ENCODE measurements around the gene GHR. TPM values are rescaled to one million over a fixed set of nuclear protein-coding genes. Genes with fewer than 3 reads are reported as not detected.

The GHR gene
- total RNA-seq, 1 experiment from 2014 or later = 0.57 TPM

- no peak for DNase-seq (ENCODE audit: low read depth)
These were observed 177.2 kb downstream of the GHR start for GRCh38 chr5:42600441-42600840.

GRCh38 chr5:42604171-42604711 is 181.0 kb downstream of the GHR start:
- no peak for DNase-seq (ENCODE audit: low read depth)

- no peak for DNase-seq (ENCODE audit: low read depth)
These were observed 182.3 kb downstream of the GHR start for GRCh38 chr5:42605490-42605889.

GRCh38 chr5:42606464-42606869 is 183.2 kb downstream of the GHR start:
- no peak for DNase-seq (ENCODE audit: low read depth)

GRCh38 chr5:42611437-42611836 is 188.2 kb downstream of the GHR start:
- no peak for DNase-seq (ENCODE audit: low read depth)

GRCh38 chr5:42612750-42613366 is 189.6 kb downstream of the GHR start:
- DNase-seq (ENCODE audit: low read depth) = peak; percentile 41

GRCh38 chr5:42614509-42614908 is 191.3 kb downstream of the GHR start:
- DNase-seq (ENCODE audit: low read depth) = peak; percentile 40

- peak; percentile 27 for DNase-seq (ENCODE audit: low read depth)
These were observed 197.5 kb downstream of the GHR start for GRCh38 chr5:42620579-42621216.

- DNase-seq (ENCODE audit: low read depth) = no peak
These were observed 198.0 kb downstream of the GHR start for GRCh38 chr5:42621242-42621641.

- DNase-seq (ENCODE audit: low read depth) = peak; percentile 16
These were observed 198.4 kb downstream of the GHR start for GRCh38 chr5:42621662-42622061.

GRCh38 chr5:42624912-42625311 is 201.7 kb downstream of the GHR start:
- no peak for DNase-seq (ENCODE audit: low read depth)

GRCh38 chr5:42626462-42626861 is 203.2 kb downstream of the GHR start:
- DNase-seq (ENCODE audit: low read depth) = no peak

- no peak for DNase-seq (ENCODE audit: low read depth)
These were observed 205.6 kb downstream of the GHR start for GRCh38 chr5:42628821-42629220.

GRCh38 chr5:42629284-42629683 is 206.0 kb downstream of the GHR start:
- DNase-seq (ENCODE audit: low read depth) = no peak

GRCh38 chr5:42631241-42631640 is 208.0 kb downstream of the GHR start:
- DNase-seq (ENCODE audit: low read depth) = no peak

GRCh38 chr5:42632354-42632900 is 209.2 kb downstream of the GHR start:
- DNase-seq (ENCODE audit: low read depth) = no peak

GRCh38 chr5:42634575-42634974 is 211.3 kb downstream of the GHR start:
- DNase-seq (ENCODE audit: low read depth) = no peak

- peak; percentile 7 for DNase-seq (ENCODE audit: low read depth)
These were observed 213.2 kb downstream of the GHR start for GRCh38 chr5:42636425-42636824.

- DNase-seq (ENCODE audit: low read depth) = no peak
These were observed 213.7 kb downstream of the GHR start for GRCh38 chr5:42636946-42637345.

- DNase-seq (ENCODE audit: low read depth) = no peak
These were observed 215.7 kb downstream of the GHR start for GRCh38 chr5:42638972-42639371.

GRCh38 chr5:42640835-42641234 is 217.6 kb downstream of the GHR start:
- no peak for DNase-seq (ENCODE audit: low read depth)

GRCh38 chr5:42641336-42642005 is 218.2 kb downstream of the GHR start:
- DNase-seq (ENCODE audit: low read depth) = peak; percentile 26

- DNase-seq (ENCODE audit: low read depth) = no peak
These were observed 218.8 kb downstream of the GHR start for GRCh38 chr5:42642006-42642405.

All from M059J (cell line).